HG02973 (cell line): ENCODE results near the gene IL1R1.
A peak's percentile ranks its signal among the peaks of the same experiment; 100 is the strongest.
"Not testable (repeated sequence)": the region's sequence is repeated elsewhere in the genome, so short reads cannot be mapped to it uniquely, and the experiment has no call there.

Experiments used
- ATAC-seq: cut with Tn5 transposase; IDR thresholded peaks from one replicate; pipeline ENCODE4 v1.9.1; 2021; ENCODE audit warnings: moderate library complexity; ENCODE audit not compliant: unreplicated experiment

IL1R1 gene, protein sequence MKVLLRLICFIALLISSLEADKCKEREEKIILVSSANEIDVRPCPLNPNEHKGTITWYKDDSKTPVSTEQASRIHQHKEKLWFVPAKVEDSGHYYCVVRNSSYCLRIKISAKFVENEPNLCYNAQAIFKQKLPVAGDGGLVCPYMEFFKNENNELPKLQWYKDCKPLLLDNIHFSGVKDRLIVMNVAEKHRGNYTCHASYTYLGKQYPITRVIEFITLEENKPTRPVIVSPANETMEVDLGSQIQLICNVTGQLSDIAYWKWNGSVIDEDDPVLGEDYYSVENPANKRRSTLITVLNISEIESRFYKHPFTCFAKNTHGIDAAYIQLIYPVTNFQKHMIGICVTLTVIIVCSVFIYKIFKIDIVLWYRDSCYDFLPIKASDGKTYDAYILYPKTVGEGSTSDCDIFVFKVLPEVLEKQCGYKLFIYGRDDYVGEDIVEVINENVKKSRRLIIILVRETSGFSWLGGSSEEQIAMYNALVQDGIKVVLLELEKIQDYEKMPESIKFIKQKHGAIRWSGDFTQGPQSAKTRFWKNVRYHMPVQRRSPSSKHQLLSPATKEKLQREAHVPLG

GRCh38 chr2:102141970-102142828, at the start of gene IL1R1:
Gene IL1R1 (plus strand): TSS chr2:102142746. CDS start chr2:102157725, 14,979 bp downstream.
- ATAC-seq: no peak

GRCh38 chr2:102093662-102094061, 48.9 kb upstream of the IL1R1 start:
- no peak for ATAC-seq

DNA sequence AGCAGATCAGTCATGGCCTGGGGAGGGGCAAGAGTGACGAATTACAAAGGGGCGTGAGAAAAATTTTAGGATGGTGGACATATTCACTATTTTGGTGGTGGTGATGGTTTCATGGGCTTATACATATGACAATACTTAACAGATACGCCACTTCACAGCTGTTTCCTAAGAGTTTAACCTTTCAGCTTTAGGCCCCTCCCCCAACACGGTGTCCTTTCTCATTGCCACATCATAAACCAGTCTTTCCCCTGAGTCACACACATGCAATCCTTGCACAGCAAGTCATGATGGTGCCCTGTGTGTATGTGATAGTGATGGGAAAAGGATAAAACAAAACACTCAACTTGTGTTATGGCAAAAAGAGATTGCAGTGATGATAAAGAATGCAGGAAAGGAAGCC, 47.6 kb upstream of the IL1R1 start:
- no peak for ATAC-seq

GRCh38 chr2:102096103-102096502, 46.4 kb upstream of the IL1R1 start:
- no peak for ATAC-seq

GRCh38 chr2:102098756-102099155, 43.8 kb upstream of the IL1R1 start:
- ATAC-seq: no peak

DNA sequence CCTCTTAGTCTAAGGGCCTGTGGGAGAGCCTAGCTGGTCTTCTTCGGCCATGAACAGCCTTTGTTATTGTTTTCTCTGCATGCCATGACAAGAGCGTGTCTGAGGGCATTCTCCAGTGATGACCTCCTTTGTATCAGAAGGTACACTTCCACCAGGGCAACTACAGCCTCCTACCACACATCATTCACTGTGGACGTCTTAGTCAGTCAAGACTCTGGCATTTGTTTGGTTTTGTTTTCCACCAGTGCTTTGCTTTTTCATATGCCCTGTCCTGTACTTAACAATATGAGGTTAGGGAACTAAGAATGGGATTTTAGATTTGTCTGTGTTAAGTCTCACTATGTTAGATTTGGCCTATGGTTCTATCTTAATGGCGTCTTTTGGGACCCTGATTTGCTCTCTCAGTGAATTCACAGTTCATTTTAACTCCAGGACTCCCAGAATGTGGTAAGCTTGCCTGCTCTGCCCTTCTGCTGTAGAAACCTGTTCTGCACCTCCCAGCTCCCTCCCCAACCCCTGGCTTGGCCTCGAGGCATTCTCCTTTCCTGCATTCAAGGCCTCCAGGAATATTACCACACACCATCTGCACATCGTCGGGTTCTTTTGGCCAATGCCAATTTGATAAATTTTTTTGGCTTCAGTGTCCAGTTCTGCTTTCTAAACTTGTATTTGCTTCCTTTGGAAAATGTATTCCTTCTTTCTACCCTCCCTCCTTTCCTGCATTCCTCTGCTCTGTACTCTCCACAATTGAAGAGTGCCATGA, 42.8 kb upstream of the IL1R1 start:
- ATAC-seq: no peak

- no peak for ATAC-seq
Measured at GRCh38 chr2:102100371-102101096, 42.0 kb upstream of the IL1R1 start.

- no peak for ATAC-seq
Measured at GRCh38 chr2:102101097-102101848, 41.3 kb upstream of the IL1R1 start.

GRCh38 chr2:102101849-102102635, 40.5 kb upstream of the IL1R1 start:
- ATAC-seq: no peak

- not testable (repeated sequence) for ATAC-seq
Measured at GRCh38 chr2:102102636-102102948, 40.0 kb upstream of the IL1R1 start.

DNA sequence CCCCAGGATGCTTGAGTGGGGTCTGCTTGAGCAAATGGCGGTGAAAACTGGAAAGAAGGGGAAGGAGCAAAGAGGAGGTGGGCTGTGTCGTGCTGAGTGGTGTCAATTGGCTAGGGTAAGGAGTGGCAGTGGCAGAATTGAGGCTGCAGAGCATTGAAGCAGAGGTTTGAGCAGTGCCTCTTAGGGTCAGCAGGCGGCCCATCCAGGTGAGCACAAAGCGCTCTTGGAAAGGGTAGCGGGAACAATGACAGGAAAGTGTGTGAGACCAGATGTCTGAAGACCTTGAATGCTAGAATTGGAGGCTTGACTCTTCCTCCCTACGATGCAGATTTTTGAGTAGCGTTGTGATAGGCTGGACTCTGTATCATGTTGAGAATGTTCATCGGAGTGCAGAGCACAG, 39.3 kb upstream of the IL1R1 start:
- no peak for ATAC-seq

DNA sequence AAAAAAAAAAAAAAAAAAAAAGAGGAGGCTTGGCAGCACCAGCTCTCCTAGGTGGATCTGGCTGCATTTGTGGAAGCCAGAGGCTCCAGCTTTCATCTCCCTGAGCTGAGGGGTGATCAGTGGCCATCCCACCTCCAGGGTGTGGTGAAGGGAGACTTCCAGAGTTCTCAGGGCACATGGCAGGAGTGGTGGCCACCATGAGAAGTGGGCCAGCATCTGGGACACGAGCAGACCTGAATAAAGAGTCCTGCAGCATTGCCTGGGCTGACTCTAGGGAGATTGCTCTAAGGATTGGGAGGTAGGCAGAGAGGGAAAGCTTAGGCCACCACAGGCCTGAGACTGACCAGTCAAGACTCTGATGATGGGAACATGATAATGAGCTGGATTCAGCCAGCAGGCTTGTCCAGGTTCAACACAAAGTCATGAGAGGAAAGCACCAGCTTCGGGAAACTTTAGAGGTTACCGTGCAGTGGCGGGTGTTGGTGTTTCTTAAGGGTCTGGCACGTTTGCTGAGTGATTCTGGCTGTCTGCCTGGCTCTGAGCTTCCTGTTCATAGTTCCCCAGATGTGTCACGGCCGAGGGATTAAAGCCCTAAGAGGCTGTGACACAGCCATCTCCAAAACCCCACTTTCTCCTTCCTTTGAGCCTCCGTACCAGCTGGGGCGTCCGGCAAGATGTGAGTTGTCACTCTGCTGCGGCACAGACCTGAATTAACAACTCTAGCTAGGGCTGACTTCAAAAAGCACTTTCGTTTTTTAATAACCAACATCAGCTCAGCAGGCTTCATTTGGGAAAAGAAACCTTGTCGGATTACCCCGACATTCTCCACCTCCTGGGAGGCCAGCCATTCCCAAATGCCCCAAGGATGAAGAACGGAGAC, 38.3 kb upstream of the IL1R1 start:
- peak; percentile 65 for ATAC-seq

DNA sequence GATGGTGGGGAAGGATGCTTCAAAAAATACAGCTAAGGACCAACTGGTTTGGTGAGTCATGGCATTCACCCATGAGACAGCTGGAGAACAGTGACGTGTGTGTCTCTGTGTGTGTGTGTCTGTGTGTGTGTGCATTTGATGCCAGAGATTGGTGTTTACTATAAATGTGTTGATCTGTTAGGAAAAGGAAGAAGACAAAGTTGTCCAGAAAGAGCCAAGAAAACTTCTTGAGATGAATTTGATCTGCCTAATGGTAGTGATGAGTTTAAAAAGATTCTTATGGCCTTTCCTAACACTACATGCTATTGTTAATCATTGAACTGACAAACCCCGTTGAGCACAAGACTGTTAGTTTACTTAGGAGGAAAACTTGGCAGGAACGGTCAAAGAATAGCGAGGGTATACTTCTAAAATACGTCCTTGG, 36.4 kb upstream of the IL1R1 start:
- ATAC-seq: no peak

- not testable (repeated sequence) for ATAC-seq
Measured at GRCh38 chr2:102106813-102107740, 35.5 kb upstream of the IL1R1 start.

- no peak for ATAC-seq
Measured at GRCh38 chr2:102107741-102108070, 34.8 kb upstream of the IL1R1 start.

DNA sequence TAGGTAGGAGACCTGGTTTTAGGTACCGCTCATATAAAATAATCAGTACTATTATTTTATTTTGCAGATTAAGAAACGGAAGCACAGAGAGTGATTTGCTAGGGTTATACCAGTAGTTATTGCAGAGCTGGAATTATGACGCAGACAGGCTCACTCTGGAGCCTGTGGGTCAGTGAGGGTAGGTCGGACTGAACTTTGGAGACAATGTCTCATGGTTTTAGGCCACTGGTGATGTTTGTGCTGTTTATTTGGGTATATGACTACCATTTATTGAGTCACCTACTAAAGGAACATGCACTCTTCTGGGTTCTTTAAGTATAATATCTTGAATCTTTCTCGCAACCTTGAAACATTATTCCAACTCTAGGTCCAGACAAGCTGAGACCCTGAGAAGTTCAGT, 33.5 kb upstream of the IL1R1 start:
- no peak for ATAC-seq

GRCh38 chr2:102110171-102110570, 32.4 kb upstream of the IL1R1 start:
- no peak for ATAC-seq
